Nephron progenitor cell (in vitro differentiated cells): ENCODE data around the gene MYH13.
"Not testable (repeated sequence)": the region's sequence is repeated elsewhere in the genome, so short reads cannot be mapped to it uniquely, and the experiment has no call there.

Source experiments
- DNase-seq: peaks from one replicate; pipeline ENCODE4 v3.0.0; 2021
- H3K27ac Mint-ChIP-seq: 2 replicates; pipeline ENCODE4 v1.8.0; 2021; ENCODE audit warnings: mild to moderate bottlenecking, moderate library complexity, mixed read lengths
- H3K27me3 Mint-ChIP-seq: 2 replicates; pipeline ENCODE4 v1.8.0; 2021; ENCODE audit warnings: mild to moderate bottlenecking, low read depth, mixed read lengths; ENCODE audit not compliant: poor library complexity
- H3K36me3 Mint-ChIP-seq: 2 replicates; pipeline ENCODE4 v1.8.0; 2021; ENCODE audit warnings: low read depth, mixed read lengths
- H3K4me1 Mint-ChIP-seq: 2 replicates; pipeline ENCODE4 v1.8.0; 2021; ENCODE audit warnings: mixed read lengths
- H3K4me3 Mint-ChIP-seq: 2 replicates; pipeline ENCODE4 v1.8.0; 2021; ENCODE audit warnings: mild to moderate bottlenecking, moderate library complexity, mixed read lengths
- H3K9me3 Mint-ChIP-seq: 2 replicates; pipeline ENCODE4 v1.8.0; 2021; ENCODE audit warnings: mild to moderate bottlenecking, moderate library complexity, mixed read lengths
- CTCF ChIP-seq: fragments of 200-600 bp; sonication (generic); IDR thresholded peaks from 2 replicates; pipeline ENCODE4 v1.5.0; 2021; ENCODE audit warnings: antibody characterized with exemption

Gene MYH13

DNA sequence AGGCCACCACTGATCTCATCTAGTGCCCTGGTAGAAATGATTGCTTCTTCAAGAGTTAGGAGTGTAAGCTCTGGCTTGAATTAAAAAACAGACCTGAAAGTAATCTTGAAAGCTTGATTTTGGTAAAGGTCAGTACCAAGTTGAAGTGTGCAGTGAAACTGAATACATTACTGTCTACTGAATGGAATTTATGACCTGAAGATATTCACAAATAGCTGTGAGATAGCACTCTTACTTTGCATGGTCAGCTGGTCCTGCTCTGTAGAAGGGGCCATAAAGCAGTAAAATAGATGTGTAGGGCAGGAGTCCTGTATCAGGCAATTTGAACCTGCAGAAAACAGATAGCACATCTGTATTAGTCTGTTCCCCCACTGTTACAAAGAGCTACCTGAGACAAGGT, 78.6 kb downstream of the MYH13 start:
- Mint-ChIP-seq H3K9me3 (no peaks in the 10 kb centered on the region), H3K36me3 (no peaks in the 10 kb centered on the region), H3K27me3 (peaks cover 51% of the 10 kb centered on the region), H3K27ac (no peak overlapping the region), H3K4me1 (peaks cover 9% of the 10 kb centered on the region), H3K4me3 (no peak overlapping the region)
- no peak for TF ChIP-seq CTCF
- DNase-seq = no peak

GRCh38 chr17:10292057-10292937, 80.5 kb downstream of the MYH13 start:
- H3K4me3 Mint-ChIP-seq = no peak overlapping the region
- DNase-seq = no peak
- H3K36me3 Mint-ChIP-seq = no peaks in the 10 kb centered on the region
- H3K27ac Mint-ChIP-seq = no peak overlapping the region
- TF ChIP-seq CTCF = no peak
- H3K9me3 Mint-ChIP-seq = no peaks in the 10 kb centered on the region
- H3K4me1 Mint-ChIP-seq = peaks cover 9% of the 10 kb centered on the region
- H3K27me3 Mint-ChIP-seq = peaks cover 58% of the 10 kb centered on the region

DNA sequence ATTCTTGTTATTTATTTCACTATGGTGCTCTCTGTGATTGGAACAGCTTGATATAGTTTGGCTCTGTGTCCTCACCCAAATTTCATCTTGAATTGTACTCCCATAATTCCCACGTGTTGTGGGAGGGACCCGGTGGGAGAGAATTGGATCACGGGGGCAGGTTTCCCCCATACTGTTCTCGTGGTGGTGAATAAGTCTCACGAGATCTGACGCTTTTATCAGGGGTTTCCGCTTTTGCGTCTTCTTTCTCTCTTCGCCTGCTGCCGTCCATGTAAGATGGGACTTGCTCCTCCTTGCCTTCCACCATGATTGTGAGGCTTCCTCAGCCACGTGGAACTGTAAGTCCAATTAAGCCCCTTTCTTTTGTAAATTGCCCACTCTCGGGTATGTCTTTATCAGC, 81.2 kb downstream of the MYH13 start:
- peaks cover 61% of the 10 kb centered on the region for H3K27me3 Mint-ChIP-seq
- H3K27ac Mint-ChIP-seq, H3K4me3 Mint-ChIP-seq, H3K4me1 Mint-ChIP-seq, H3K36me3 Mint-ChIP-seq, DNase-seq, H3K9me3 Mint-ChIP-seq: not testable (repeated sequence)

DNA sequence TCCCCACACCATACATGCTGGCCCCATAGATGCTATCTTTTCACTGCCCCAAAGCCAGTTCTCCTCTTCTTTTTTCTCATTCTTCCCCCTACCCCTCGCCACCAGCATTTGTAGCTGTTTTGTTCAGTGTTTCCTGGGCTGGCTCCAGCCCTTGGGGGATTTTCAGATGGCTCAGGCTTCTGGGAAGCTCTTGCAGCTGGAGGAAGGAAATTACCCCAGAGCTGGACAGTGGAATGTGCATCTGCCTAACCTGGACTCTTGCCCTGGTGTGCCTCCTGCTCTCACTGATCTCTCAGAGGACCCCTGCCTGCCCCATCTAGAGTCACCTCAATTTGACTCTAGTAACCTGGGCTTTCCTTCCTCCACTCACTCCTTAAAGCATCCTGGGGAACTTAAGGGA, 82.8 kb downstream of the MYH13 start:
- Mint-ChIP-seq H3K36me3 (no peaks in the 10 kb centered on the region), H3K27ac (no peak overlapping the region)

GRCh38 chr17:10286324-10286723, 86.5 kb downstream of the MYH13 start:
- Mint-ChIP-seq H3K4me1 (no peaks in the 10 kb centered on the region), H3K9me3 (no peaks in the 10 kb centered on the region), H3K36me3 (no peaks in the 10 kb centered on the region), H3K4me3 (no peak overlapping the region), H3K27me3 (peaks cover 58% of the 10 kb centered on the region), H3K27ac (no peak overlapping the region)
- DNase-seq = no peak
- no peak for TF ChIP-seq CTCF

More for the DNA sequence above, 82.8 kb downstream of the MYH13 start:
- Mint-ChIP-seq H3K9me3 (no peaks in the 10 kb centered on the region), H3K4me1 (peaks cover 9% of the 10 kb centered on the region), H3K27me3 (peaks cover 67% of the 10 kb centered on the region), H3K4me3 (no peak overlapping the region)
- DNase-seq = no peak
- TF ChIP-seq CTCF = no peak

DNA sequence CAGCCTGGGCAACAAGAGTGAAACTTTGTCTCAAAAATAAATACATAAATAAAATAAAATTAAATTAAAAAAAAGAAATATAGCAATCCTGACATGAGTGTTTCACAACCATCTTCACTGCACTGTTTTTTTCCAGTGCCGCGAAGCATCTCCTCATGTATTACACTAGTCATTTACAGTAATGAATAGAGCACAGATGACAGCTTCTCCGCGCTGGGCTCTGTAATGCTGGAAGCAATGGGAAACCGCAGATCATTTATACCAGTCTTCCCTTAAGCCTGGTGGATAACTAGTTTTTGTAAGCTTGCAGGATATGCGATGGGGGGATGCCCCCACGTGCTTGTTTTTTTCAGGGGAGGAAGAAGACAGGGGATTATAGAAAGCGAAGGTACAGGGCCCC, 86.9 kb downstream of the MYH13 start:
- no peak for TF ChIP-seq CTCF
- Mint-ChIP-seq H3K36me3 (no peaks in the 10 kb centered on the region), H3K4me3 (no peak overlapping the region), H3K9me3 (no peaks in the 10 kb centered on the region), H3K4me1 (no peaks in the 10 kb centered on the region), H3K27ac (peak overlapping the region; percentile 14), H3K27me3 (peaks cover 56% of the 10 kb centered on the region)
- DNase-seq = no peak
